NCI-H1436 (cell line): ENCODE data around the gene DGCR8.
"Not testable (repeated sequence)": the region's sequence is repeated elsewhere in the genome, so short reads cannot be mapped to it uniquely, and the experiment has no call there.

Experiments used
- DNase-seq: peaks from one replicate; lab custom pipeline; 2025; lab: John Stamatoyannopoulos, UW

The DGCR8 gene

GRCh38 chr22:20066617-20067383 is 13.2 kb upstream of the DGCR8 start:
- no peak for DNase-seq

GRCh38 chr22:20067384-20067682 is 12.7 kb upstream of the DGCR8 start:
- not testable (repeated sequence) for DNase-seq

GRCh38 chr22:20068640-20069039 is 11.4 kb upstream of the DGCR8 start:
- DNase-seq = no peak

- DNase-seq = no peak
These were observed 10.6 kb upstream of the DGCR8 start for GRCh38 chr22:20069331-20070042.

GRCh38 chr22:20071524-20071972 is 8.5 kb upstream of the DGCR8 start:
- DNase-seq = no peak

- no peak for DNase-seq
These were observed 3.3 kb upstream of the DGCR8 start for GRCh38 chr22:20076627-20077172.

- peak; percentile 53 for DNase-seq
These were observed 369 bp downstream of the DGCR8 start for GRCh38 chr22:20080445-20080775.

GRCh38 chr22:20080776-20081654 is 974 bp downstream of the DGCR8 start:
- peak; percentile 6 for DNase-seq

- DNase-seq = no peak
These were observed 3.3 kb downstream of the DGCR8 start for GRCh38 chr22:20083157-20083890.

GRCh38 chr22:20083891-20084546 is 4.0 kb downstream of the DGCR8 start:
- DNase-seq = no peak

- peak; percentile 2 for DNase-seq
These were observed 4.7 kb downstream of the DGCR8 start for GRCh38 chr22:20084547-20085413.

- no peak for DNase-seq
These were observed 5.6 kb downstream of the DGCR8 start for GRCh38 chr22:20085651-20086050.

- DNase-seq = no peak
These were observed 6.1 kb downstream of the DGCR8 start for GRCh38 chr22:20086101-20086599.

GRCh38 chr22:20086763-20087162 is 6.7 kb downstream of the DGCR8 start:
- no peak for DNase-seq

GRCh38 chr22:20087319-20088262 is 7.5 kb downstream of the DGCR8 start:
- DNase-seq = no peak

GRCh38 chr22:20088263-20088648 is 8.2 kb downstream of the DGCR8 start:
- no peak for DNase-seq

- no peak for DNase-seq
These were observed 9.4 kb downstream of the DGCR8 start for GRCh38 chr22:20089226-20089976.
